Measurements from ENCODE around the gene TESK2.
"Not testable (repeated sequence)": the region's sequence is repeated elsewhere in the genome, so short reads cannot be mapped to it uniquely, and the experiment has no call there.

Gene TESK2

DNA sequence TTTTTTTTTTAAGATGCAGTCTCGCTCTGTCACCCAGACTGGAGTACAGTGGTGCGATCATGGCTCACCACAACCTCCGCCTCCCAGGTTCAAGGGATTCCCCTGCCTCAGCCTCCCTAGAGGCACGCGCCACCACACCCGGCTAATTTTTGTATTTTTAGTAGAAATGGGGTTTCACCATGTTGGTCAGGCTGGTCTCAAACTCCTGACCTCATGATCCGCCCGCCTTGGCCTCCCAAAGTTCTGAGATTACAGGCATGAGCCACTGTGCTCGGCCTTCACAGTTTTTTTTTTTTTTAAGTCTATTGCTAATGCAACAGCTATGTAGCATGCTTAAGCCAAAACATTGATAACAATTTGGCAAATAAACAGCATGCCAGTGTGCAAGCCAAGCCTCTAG, 23.6 kb downstream of the TESK2 start:
- not testable (repeated sequence) for DNase-seq

DNA sequence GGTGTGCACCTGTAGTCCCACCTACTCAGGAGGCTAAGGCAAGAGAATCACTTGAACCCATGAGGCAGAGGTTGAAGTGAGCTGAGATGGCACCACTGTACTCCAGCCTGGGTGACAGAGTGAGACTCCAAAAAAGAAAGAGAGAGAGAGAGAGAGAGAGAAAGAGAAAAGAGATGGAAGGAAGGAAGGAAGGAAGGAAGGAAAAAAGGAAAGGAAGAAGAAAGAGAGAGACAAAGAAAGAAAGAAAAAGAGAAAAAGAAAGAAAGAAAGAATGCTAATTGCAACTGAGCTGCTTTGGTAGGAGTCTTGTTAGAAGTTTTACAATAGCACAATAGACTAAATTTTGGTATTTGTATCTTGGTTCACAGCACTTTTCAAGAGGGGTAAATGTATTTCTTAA, 25.7 kb downstream of the TESK2 start:
- DNase-seq, result no peak

DNA sequence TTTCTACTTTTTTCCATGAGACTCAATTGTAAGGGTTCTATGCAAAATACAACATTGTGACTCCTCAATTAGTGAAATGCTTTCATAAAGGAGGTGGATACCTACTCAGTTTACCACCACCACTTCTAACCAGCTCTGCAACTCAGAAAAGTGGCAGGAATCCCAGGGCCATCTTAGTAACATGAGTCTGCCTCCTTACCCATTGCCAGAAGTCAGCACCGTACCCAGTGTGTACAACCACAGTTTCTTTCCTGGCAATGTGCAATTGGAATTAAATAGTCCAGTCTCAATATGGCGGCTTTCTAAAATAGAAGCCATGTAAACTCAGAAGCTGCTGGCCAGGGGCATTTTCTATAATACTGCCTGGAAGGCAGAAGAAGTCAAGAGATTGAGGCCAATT, 32.1 kb downstream of the TESK2 start:
- DNase-seq, result no peak

DNA sequence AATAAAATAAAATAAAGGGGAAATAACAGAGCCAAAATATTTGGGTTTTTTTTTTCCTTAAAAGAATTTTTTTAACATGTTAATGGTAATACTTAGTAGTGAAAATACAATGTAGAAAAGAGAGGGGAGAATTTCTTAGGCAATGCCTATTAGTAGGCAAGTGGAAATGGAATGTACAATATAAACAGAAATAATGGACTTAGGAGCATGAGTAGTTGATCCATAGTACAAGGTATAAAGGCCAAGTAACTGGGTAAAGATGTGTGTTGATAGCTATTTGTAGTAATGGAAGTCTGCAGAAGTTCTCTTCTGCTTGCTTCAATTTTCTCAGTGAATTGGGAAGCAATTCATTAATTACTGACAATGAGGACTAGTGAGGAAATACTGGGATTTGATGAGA, 34.4 kb downstream of the TESK2 start:
- DNase-seq, result no peak

DNA sequence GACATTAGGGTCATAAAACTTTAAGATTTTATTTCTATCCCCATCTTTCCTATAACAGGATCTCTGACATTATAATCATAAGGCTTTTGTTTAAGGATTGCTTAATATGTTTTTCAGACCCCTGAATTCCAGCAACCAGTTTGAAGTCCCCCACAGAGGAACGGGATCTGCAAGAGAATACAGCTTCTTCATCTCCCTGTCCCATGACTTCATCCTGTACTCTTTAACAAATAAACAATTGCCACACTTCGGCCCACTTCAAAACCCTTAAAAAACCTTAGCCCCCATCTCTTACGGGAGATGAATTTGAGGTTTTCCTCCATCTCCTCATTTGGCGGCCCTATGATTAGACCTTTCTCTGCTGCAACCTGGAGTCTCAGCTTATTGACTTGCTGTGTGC, 35.8 kb downstream of the TESK2 start:
- DNase-seq, result no peak

DNA sequence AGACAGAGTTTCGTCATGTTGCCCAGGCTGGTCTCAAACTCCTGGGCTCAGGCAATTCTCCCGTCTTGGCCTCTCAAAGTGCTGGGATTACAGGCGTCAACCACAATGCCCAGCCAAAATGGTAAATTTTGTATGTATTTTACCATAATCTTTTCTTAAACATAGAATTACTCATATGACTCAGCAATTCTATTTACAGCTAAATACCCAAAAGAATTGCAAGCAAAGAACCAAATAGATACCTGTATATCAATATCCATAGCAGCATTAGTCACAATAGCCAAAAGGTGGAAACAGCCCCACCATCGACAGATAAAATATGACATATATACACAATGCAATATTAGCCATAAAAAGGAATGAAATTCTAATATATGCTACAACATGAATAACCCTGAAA, 36.5 kb downstream of the TESK2 start:
- DNase-seq, result no peak

DNA sequence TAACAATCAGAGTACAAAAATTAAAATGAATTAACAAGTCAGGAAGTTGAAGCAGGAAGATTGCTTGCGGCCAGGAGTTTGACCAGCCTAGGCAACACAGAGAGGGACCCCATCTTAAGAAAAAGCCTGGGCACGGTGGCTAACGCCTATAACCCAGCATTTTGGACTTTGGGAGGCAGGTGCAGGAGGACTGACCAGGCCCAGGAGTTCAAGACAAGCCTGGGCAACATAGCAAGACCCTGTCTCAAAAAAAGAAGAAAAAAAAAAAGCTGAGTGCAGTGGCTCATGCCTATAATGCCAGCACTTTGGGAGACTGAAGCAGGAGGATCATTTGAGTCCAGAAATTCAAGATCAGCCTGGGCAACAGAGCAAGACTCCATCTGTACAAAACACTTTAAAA, 38.5 kb downstream of the TESK2 start:
- DNase-seq, result no peak

DNA sequence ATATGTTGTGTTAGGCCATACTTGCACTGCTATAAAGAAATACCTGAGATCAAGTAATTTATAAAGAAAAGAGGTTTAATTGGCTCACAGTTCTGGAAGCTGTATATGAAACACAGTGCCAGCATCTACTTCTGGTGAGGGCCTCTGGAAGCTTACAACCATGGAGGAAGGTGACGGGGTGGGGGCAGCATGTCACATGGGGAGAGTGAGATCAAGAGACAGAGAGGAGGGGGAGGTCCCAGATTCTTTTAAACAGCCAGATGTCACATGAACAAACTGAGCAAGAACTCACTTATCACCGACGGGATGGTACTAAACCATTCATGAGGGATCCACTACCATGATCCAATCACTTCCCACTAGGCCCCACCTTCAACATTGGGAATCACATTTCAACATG, 42.6 kb downstream of the TESK2 start:
- DNase-seq, result no peak

DNA sequence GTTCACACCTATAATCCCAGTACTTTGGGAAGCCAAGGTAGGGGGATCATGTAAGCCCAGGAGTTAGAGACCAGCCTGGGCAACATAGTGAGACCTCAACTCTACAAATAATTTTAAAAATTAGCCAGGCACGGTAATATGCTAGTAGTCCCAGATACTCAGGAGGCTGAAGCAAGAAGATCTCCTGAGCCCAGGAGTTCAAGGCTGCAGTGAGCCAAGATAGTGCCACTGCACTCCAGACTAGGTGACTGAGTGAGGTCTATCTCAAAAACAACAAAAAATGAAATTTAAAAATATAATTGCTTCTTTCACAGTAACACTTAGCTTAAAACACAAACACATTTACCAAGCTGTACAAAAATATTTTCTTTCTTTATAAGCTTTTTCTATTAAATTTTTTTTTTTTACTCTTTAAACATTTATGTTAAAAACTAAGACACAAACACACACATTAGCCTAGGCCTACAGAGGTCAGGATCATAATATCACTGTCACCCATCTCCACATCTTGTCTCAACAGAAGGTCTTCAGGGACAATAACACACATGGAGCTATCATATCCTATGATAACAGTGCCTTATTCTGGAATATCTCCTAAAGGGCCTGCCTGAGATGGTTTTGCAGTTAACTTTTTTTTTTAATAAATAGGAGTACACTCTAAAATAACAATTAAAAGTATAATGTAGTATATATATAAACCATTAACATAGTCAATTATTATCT, 43.9 kb downstream of the TESK2 start:
- no peak for DNase-seq

DNA sequence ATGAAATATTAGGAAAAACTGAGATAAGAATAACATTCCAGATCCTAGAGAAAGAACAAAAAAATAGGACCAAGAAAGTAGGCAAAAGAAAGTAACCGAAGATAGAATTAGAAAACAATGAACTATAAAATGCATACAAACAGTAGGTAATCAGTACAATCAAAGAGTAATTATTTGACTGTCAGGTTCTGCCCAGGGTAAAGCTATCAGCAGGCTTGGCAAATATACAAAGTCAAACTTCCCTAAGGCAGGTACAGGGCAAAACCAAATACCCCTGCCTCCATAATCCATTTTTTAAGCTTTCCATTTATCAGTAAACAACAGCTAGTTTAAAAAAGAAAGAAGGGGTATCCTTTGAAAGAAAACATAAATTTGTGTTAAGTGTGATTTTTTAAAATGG, 44.4 kb downstream of the TESK2 start:
- DNase-seq, result no peak

DNA sequence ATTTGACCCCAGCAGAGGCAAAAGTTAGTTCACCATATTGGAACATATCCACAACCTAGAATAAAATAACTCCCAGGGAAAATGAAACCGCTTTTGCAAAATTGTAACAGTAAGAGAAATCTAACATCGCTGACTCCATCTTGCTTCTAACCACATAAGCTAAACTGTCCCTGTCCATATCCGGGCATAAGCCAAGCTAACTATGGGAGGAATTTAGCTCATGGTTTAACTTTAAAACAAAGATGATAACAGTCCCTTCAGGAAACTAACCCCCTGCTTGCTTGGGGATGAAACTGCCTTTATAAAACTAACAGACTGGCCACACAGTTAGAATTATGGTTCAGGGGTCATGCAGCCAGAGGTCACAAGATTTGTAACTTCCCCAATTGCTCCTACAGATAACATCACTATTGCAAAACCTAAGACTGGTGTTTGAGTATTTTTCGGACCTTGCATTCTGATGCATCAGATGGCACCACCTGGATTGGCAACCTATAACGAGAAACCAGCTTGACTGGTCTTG, 46.3 kb downstream of the TESK2 start:
- no peak for DNase-seq

DNA sequence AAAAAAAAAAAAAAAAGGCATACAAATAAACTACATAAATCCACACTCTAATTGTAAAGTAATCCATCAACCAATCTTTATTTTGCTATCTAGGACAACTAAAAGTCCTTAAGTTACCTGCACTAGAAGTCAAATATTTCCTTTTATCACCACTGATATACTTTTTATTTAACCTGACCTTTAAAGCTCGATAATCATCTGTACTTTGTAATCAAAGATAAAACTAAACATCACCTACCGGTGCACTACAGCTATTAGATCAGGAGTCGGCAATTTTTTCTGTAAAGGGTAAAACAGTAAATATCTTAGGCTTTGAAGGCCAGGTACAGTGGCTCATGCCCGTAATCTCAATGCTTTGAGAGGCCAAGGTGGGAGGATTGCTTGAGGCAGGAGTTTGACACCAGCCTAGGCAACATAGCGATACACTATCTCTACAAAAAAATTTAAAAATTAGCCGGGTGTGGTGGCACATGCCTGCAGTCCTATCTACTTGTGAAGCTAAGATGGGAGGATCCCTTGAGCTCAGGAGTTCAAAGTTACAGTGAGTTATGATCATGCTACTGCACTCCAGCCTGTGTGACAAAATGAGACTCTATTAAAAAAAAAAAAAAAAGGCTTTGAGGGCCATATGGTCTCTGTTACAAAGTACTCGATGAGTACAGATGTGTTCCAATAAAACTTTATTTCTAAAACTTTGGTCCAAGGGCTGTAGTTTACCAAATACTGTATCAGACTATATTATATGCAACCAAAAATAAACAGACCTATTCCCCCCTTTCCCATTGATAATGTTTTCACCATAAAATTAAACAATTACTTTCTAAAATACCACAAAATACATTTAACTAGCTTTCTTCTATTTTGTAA, 47.1 kb downstream of the TESK2 start:
- DNase-seq, result no peak

DNA sequence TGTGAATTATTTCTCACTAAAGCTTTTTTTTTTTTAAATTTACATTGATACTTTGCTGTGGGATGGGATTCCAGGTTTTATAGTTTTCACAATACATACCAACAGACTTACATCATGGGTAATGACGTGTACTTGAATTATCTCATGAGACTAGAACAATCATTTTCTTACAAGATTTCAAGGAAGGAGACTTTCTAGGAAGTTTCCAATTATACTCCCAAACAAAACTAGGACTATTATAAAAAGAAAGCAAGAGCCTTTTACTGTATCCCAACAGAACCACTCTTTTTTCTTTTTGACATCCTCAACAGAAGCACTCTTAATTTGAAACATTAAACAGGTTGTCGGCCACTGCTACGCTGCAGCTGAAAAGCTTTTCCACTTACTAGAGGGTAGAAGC, 48.7 kb downstream of the TESK2 start:
- no peak for DNase-seq

DNA sequence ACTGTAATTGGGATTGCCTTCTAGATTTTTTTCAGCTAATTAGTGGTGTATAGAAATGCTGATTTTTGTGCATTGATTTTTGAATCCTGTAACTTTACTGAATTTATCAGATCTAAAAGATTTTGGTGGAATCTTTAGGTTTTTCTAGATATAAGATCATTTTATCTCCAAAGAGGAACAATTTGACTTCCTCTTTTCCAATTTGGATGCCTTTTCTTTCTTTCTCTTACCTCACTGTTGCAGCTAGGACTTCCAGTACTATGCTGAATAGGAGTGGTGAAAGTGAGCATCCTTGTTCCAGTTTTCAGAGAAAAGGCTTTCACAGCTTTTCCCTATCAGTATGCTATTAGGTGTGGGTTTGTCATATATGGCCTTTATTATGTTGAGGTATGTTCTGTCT, 53.6 kb downstream of the TESK2 start:
- DNase-seq, result no peak

DNA sequence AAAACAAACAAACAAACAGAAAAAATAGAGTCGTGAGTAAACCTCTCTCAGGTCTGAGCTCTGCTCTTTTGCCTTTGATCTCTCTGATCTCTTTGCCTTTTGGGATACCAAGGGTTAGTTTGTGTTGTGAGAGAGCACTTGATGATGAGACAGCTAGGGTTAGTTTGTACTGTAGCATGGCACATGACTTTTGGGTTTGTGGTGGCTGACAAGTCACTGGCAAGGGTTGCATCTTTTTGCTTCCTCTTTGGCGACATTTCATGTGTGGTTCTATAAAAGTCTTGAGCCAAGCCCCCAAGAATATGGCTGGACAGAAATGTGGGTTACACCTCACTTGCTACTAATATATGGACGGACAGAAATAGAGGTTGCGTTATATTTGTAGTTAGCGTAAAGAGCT, 60.5 kb downstream of the TESK2 start:
- no peak for DNase-seq

DNA sequence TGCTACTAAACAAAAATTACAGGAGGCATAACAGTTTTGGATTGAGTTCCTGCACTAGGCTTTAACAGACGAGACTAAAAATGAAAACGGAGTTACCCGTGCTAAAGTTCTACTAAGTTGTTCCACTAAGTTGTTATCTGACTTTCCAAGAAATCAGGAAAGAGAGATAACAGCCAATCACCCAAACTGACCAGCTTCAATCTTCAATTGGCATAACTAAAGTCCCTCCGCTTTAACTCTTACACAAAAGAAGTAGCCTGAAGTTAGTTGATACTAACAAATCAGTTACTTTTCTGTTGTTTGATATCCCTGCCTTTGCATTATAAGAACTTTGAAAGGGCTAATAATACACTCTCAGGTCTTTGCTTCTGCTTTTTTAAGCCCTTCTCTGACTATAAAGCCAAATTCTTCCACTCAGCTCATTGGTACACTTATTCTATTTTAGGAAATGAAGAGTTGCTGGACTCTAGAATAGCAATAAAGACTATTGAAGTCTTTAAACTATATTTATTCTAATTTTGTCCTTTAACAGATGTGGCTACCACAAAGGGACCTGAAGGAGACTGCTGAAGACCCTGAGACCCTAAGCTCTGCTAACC, 61.3 kb downstream of the TESK2 start:
- no peak for DNase-seq

DNA sequence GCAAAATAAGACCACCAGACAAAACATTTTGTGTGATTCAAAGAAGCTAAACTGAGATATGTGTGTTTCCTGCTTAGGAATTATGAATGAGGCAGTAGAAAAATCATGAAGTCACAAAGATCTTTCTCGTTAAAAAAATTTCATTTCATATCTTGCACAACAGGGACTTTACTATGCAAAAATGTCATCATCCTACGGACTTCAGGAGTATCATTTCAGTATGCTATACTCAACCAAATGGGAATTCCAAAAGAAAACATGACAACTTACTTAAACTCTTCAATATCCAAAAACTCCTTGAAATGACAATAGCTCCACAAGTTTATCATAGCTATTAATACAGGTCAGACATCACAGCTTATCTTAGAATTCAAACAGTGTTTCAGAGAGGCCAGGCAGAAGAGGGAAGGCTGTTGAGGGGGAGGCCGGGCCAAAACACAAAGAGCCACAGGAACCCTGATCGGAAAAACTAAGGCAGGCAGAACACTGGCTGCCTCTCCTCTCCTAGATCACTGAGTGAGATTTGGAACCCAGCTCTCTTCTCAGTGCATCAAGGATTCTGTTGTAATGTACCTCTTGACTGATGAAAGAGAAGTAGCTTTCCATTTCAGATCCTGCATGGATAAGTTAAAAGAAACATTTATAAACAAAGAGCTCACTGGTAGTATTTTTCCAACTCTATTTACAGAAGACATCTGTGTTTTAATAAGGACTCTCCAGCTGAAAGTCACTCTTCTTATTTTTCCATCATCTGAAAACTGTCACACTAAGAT, 66.9 kb downstream of the TESK2 start:
- no peak for DNase-seq

DNA sequence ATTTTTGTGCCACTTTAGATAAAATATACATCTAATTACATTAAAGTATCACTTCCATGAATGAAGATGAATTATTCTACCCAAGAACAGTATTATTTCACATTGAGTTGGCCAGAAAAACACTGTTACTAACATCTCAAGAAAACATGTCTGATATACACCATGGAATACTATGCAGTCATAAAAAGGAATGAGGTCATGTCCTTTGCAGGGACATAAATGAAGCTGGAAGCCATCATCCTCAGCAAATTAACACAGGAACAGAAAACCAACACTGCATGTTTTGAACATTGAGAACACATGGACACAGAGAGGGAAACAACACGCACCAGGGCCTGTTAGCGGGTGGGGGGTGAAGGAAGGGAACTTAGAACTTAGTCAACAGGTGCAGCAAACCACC, 69.0 kb downstream of the TESK2 start:
- DNase-seq, result no peak

DNA sequence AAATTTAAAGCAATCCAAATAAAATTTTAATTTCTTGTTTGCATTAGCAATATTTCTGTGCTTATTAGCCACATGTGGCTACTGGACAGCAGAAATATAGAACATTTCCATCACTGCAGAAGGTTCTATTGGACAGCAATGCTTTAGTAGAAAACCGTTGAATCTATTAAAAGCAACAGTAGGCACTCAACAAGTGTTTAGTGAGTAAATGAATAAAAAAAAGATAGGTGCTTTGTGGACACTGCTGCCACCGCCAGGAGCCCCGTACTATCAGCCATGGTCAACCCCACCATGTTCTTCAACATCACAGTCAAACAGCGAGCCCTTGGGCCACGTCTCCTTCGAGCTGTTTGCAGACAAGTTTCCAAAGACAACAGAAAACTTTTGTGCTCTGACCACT, 76.2 kb downstream of the TESK2 start:
- DNase-seq, result no peak

DNA sequence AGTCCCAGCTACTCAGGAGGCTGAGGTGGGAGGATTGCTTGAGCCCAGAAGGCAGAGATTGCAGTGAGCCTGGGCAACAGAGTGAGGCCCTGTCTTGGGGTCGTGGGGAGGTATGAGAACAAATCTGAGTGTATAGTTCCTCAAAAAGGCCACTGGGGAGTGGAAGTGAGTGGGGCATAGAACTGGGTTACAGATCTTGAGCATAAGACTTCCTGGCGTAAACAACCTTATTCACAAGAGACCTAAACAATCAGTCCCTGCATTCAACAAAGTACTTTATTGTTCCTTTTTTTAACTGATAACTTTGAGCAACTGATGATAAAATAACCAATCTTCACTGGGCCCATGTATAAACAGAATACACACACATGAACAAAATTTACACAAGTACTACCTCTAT, 78.1 kb downstream of the TESK2 start:
- no peak for DNase-seq

DNA sequence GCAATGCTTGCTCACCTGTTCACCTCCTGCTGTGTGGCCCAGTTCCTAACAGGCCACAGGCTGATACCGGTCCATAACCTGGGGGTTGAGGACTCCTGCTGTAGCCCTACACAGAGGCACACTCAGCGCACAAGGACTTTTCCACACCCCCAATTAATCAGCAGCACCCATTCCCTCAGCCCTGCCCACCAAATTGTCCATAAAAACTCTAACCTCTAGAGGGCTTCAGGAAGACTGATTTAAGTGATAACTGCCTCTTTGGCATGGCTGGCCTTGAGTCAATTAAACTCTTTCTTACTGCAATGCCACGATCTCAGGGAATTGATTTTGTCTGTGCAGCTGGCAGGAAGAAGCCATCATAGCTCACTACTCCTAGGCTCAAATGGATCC, 79.5 kb downstream of the TESK2 start:
- no peak for DNase-seq

DNA sequence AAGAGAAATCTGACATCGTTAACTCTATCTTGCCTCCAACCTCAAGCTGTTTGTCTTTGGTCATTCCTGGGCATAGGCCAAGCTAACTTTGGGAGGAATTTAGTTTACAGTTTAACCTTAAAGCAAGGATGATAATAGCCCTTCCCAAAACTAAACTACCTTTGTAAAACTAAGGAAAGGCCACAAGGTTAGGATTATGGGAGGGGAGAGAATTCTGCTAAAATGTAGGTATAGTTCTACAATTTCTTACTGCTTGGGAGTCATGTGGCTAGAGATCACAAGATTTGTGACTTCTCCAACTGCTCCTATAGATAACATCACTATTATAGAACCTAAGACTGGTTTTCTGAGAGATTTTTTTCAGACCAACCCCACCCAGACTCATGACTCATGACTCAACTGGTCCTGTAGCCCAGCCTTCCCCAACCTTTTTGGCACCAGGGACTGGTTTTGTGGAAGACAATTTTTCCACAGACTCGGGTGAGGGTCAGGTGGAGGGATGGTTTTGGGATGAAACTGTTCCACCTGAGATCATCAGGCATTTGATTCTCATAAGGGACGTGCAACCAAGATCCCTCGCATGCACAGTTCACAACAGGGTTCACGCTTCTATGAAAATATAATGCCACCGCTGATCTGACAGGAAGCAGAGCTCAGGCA, 80.0 kb downstream of the TESK2 start:
- no peak for DNase-seq

DNA sequence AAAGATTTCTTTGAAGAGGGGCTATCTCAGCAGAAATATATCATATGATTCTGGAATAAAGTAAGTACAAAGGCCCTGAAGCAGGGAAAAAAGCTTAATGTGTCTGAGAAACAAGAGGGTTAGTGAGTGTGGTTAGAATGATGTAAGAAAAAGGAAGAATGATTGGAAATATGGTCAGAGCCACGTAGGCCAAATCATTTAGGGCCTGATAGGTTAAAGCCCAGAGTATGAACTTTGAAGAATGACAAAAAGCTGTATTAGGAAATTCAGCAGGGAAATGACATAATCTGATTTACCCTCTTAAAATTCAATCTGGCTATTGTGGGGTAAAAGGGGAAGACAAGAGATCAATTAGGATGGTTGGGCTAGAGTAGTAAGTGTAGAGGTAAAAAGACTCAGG, 81.7 kb downstream of the TESK2 start:
- no peak for DNase-seq

Measured in NCI-H2029 (cell line).